HG03139 (cell line): ENCODE results near the gene BCDIN3D.

Experiments
- ATAC-seq: cut with Tn5 transposase; IDR thresholded peaks from one replicate; pipeline ENCODE4 v1.9.1; 2021; ENCODE audit not compliant: unreplicated experiment

The BCDIN3D gene

GRCh38 chr12:49800421-49801140 lies 42.3 kb downstream of the BCDIN3D start:
- no peak for ATAC-seq

GRCh38 chr12:49798934-49799333 lies 44.0 kb downstream of the BCDIN3D start:
- ATAC-seq, result no peak

GRCh38 chr12:49798248-49798647 lies 44.7 kb downstream of the BCDIN3D start:
- no peak for ATAC-seq

- ATAC-seq, result no peak
Measured at GRCh38 chr12:49797449-49797776, 45.5 kb downstream of the BCDIN3D start.

- no peak for ATAC-seq
Measured at GRCh38 chr12:49796606-49797448, 46.1 kb downstream of the BCDIN3D start.

- no peak for ATAC-seq
Measured at GRCh38 chr12:49796155-49796554, 46.8 kb downstream of the BCDIN3D start.

GRCh38 chr12:49795654-49796105 lies 47.2 kb downstream of the BCDIN3D start:
- no peak for ATAC-seq

GRCh38 chr12:49794811-49795653 lies 47.9 kb downstream of the BCDIN3D start:
- ATAC-seq, result no peak

GRCh38 chr12:49794021-49794420 lies 48.9 kb downstream of the BCDIN3D start:
- ATAC-seq, result no peak

- ATAC-seq, result no peak
Measured at GRCh38 chr12:49793620-49794019, 49.3 kb downstream of the BCDIN3D start.

- no peak for ATAC-seq
Measured at GRCh38 chr12:49792976-49793580, 49.8 kb downstream of the BCDIN3D start.

- ATAC-seq, result no peak
Measured at GRCh38 chr12:49792181-49792970, 50.5 kb downstream of the BCDIN3D start.

- no peak for ATAC-seq
Measured at GRCh38 chr12:49791700-49792099, 51.2 kb downstream of the BCDIN3D start.

- no peak for ATAC-seq
Measured at GRCh38 chr12:49790741-49791555, 52.0 kb downstream of the BCDIN3D start.

GRCh38 chr12:49789992-49790391 lies 52.9 kb downstream of the BCDIN3D start:
- no peak for ATAC-seq

GRCh38 chr12:49787672-49788071 lies 55.2 kb downstream of the BCDIN3D start:
- ATAC-seq, result no peak
